GM21576 (cell line): ENCODE results near the gene KIAA1191.
"Not testable (repeated sequence)": the region's sequence is repeated elsewhere in the genome, so short reads cannot be mapped to it uniquely, and the experiment has no call there.

ENCODE experiments used
- ATAC-seq: cut with Tn5 transposase; IDR thresholded peaks from one replicate; pipeline ENCODE4 v1.9.1; 2021; ENCODE audit warnings: mild to moderate bottlenecking, moderate library complexity; ENCODE audit not compliant: unreplicated experiment

KIAA1191 gene

DNA sequence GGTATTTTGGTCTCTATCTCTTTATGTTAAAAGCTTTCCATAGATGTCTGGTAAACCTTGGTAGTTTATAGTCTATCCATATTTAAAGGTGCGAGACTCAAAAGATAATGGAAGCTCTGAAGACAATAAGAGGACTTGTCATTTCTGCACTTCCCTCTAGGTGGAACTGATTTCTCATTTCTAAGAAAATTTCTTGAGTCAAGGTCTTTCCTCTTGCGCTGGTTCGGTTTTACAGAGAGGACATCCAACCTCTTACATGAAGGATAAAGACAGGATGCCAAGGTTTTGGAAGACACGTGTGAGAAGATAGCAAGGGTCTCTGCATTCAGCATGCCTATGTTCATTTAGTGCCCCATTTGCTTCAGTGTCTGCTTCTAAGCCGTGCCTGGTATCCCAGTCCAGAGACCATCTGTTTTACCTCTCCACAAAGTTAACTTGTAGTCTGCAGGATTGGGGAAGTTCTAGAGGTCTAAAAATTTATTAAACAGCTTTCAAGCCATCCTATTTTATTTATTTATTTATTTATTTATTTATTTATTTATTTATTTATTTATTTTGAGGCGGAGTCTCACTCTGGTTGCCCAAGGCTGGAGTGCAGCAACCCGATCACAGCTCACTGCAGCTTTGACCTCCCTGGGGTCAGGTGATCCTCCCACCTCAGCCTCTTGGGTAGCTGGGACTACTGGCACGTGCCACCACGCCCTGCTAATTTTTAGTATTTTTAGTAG is 41.6 kb downstream of the KIAA1191 start:
- ATAC-seq, result no peak

DNA sequence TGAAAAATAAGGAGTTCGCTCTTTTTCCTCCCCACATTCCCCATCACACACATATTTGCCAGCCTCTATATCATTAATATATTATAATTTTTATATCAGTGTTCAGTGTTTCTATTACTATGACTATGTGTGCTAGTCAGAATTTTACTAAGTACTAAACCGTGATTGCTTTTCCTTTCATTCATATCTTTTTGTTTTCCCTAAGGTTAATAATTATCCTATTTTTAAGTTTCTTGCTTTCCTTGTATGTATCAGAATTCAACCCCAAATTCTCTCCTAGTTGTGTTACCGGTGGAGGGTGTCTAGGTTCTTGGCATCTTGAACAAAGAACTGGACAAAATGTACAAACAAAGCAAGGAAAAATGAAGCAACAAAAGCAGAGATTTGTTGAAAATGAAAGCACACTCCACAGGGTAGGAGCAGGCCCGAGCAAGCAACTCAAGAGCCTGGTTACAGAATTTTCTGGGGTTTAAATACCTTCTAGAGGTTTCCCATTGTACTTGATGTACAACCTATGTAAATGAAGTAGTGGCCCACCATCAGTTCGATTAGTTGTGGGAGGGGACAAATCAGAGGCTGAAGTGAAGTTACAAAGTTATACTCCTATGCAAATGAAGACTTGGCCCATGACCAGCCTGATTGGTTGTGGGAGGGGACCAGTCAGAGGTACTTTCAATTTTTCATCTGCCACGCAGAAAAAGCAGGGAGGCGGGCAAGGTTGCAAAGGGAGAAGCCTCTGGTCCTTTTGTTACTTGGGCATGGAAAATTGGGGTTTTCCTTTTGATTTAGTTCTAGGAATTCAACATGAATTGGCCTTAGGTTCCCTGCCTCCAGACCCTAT is 43.8 kb downstream of the KIAA1191 start:
- ATAC-seq, result no peak

DNA sequence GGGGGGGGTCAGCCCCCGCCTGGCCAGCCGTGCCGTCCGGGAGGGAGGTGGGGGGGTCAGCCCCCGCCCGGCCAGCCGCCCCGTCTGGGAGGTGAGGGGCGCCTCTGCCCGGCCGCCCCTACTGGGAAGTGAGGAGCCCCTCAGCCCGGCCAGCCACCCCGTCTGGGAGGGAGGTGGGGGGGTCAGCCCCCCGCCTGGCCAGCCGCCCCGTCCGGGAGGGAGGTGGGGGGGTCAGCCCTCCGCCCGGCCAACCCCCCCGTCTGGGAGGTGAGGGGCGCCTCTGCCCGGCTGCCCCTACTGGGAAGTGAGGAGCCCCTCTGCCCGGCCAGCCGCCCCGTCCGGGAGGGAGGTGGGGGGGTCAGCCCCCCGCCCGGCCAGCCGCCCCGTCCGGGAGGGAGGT is 56.2 kb downstream of the KIAA1191 start:
- not testable (repeated sequence) for ATAC-seq
